AG08395 (cell line): ENCODE measurements around the gene ZNF3.
"Not testable (repeated sequence)": the region's sequence is repeated elsewhere in the genome, so short reads cannot be mapped to it uniquely, and the experiment has no call there.

Source experiments
- DNase-seq: peaks from one replicate; pipeline ENCODE4 v3.0.0; 2012; ENCODE audit warnings: mixed read lengths, low spot score

ZNF3 gene

DNA sequence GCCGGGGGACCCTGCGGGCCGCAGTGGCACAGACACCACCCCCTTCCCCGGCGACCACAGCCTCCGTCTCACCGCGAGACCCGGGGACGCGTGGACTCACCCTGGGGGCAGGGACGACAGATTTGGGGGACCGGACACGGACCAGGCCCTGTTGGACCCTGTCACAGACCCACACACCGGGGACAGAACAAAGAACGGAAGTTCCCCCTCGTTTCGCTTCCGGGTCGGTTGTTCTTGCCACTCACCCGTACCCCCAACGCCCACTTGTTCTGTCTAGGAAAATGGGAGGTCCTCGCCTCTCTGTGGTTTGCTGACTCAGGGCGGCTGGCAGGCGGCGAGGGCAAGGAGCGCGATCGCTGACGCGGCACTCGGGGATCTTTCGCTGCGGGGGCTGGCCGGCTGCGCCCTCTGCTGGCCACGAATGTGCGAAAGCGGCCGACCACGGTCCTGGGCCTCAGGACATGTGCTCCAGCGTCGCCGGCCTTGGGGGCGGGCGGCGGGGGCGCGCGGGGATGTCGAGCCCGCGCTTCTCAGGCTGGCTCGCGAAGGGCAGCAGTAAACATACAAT, at the start of gene ZNF3:
TSS of gene ZNF3 (minus strand) at position 189 of the 568 bp plus-strand sequence. CDS start 4,366 bp downstream, outside the sequence.
- peak; percentile 97 for DNase-seq

GRCh38 chr7:100130608-100131453, 49.3 kb upstream of the ZNF3 start:
- DNase-seq: peak; percentile 69

DNA sequence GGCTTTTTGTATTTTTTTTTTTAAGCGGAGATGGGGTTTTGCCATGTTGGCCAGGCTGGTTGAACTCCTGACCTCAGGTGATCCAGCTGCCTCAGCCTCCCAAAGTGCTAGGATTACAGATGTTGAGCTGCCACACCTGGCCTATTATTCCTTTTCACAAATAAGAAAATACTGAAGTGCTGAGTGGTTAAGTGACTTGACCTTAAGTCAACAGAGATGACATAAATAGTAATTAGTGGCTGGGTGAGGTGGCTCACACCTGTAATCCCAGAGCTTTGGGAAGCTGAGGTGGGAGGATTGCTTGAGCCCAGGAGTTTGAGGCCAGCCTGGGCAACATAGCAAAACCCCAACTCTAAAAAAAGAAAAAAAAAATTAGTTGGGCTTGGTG, 48.7 kb upstream of the ZNF3 start:
- not testable (repeated sequence) for DNase-seq

- DNase-seq: no peak
Measured at GRCh38 chr7:100128637-100128963, 47.1 kb upstream of the ZNF3 start.

- no peak for DNase-seq
Measured at GRCh38 chr7:100127866-100128636, 46.5 kb upstream of the ZNF3 start.

GRCh38 chr7:100126931-100127865, 45.7 kb upstream of the ZNF3 start, which contains the start of gene MBLAC1:
MBLAC1 (plus strand) TSS chr7:100126967; CDS start chr7:100127396, 429 bp downstream.
- DNase-seq: peak; percentile 95

DNA sequence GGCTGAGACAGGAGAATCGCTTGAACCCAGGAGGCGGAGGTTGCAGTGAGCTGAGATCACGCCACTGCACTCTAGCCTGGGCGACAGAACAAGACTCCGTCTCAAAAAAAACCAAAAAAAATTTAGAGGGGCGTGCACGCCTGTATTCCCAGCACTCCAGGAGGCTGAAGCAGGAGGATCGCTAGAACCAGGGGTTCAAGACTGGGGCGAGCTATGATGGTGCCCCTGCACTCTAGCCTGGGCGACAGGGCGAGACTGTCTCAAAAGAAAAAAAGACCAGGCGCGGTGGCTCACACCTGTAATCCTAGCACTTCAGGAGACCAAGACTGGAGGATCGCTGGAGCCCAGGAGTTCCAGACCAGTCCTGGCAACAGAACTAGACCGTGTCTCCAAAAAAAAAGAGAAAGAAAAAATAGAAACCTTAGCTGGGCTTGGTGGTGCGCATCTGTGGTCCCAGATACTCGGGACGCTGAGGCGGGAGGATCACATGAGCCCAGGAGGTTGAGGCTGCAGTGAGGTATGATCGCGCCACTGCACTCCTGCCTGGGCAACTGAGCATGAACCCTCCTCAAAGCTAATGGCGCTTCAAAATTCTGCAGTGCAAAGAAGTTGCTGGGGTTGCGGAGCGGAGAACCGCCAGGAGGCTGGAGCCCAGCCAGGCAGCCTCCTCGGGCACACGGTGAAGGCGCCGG, 44.9 kb upstream of the ZNF3 start:
- no peak for DNase-seq

DNA sequence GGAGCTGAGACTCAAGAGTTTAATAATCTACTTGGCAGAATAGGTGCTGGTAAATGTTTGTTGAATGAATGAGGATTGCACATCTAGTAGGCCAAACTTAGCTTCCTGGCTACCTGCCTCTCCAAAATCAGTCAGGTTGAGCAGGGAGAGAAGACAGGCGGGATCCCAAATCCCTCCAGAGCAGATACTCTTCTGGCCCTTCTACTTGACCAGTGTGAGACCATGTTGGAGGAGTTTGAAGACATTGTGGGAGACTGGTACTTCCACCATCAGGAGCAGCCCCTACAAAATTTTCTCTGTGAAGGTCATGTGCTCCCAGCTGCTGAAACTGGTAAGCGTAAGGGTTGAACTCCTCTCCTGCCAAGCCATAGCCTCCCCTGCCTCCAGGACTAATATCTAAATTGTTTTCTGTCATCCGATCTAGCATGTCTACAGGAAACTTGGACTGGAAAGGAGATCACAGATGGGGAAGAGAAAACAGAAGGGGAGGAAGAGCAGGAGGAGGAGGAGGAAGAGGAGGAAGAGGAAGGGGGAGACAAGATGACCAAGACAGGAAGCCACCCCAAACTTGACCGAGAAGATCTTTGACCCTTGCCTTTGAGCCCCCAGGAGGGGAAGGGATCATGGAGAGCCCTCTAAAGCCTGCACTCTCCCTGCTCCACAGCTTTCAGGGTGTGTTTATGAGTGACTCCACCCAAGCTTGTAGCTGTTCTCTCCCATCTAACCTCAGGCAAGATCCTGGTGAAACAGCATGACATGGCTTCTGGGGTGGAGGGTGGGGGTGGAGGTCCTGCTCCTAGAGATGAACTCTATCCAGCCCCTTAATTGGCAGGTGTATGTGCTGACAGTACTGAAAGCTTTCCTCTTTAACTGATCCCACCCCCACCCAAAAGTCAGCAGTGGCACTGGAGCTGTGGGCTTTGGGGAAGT, 43.0 kb upstream of the ZNF3 start:
- no peak for DNase-seq

DNA sequence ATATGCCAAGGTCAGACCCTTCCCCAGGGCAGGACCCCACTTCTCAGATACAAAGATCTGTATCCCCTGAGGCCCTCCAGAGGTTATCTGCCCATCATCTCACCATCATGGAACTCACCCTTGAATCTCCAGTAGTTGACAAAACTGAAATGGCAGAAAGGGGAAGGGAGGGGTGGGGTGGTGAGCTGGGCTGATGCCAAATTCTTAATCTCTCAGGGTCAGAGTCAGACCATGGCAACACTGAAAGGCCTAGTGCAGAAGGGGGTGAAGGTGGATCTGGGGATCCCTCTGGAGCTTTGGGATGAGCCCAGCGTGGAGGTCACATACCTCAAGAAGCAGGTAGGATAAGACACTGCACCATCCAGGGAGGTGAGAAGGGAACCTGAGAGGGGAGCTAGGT, 41.0 kb upstream of the ZNF3 start:
- no peak for DNase-seq

GRCh38 chr7:100122067-100122466, 40.5 kb upstream of the ZNF3 start:
- DNase-seq: no peak

- DNase-seq: no peak
Measured at GRCh38 chr7:100120733-100121036, 39.2 kb upstream of the ZNF3 start.

DNA sequence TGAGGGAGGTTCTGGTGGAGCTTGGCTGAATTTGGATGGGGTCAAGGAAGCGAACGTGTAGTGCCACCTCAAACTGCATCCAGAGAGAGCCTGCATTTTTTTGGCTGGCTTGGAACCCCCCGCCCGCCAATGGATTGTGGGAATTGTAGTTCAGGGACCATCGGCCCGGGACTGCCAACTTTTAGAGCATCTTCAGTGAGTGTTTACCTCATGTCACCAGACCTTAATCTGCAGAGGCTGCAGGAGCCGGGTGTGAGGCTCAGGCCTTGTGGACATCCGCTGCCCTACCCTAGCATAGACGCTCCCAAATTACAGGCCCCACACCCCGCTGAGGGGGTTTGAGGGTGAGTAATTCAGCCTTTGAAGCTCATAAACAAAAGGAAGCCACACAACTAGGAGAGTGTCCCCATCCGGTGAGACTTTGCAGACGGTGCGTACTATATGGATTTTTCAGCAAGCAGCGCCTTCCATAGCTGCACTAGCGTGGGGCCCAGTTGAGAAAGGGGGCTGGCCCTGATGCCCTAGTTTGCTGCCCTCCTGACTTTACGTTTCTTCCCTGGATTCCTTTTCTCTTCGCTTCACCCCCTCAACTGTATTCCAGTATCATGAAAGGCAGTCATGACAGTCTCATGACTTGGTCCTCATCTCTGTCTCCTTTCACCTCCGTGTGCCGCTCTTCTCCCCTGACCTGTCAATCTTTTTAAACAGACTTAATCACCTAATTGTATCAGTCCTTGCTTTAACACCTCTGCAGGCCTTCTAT, 38.6 kb upstream of the ZNF3 start:
- DNase-seq: peak; percentile 82

GRCh38 chr7:100119072-100119969, 37.8 kb upstream of the ZNF3 start, which contains the start of the genes CNPY4 and TAF6:
CNPY4 (plus strand) TSS chr7:100119634; CDS start chr7:100119745, 111 bp downstream.
TAF6 (minus strand) TSS chr7:100119358; CDS start chr7:100114209, 5,149 bp downstream.
- peak; percentile 100 for DNase-seq

DNA sequence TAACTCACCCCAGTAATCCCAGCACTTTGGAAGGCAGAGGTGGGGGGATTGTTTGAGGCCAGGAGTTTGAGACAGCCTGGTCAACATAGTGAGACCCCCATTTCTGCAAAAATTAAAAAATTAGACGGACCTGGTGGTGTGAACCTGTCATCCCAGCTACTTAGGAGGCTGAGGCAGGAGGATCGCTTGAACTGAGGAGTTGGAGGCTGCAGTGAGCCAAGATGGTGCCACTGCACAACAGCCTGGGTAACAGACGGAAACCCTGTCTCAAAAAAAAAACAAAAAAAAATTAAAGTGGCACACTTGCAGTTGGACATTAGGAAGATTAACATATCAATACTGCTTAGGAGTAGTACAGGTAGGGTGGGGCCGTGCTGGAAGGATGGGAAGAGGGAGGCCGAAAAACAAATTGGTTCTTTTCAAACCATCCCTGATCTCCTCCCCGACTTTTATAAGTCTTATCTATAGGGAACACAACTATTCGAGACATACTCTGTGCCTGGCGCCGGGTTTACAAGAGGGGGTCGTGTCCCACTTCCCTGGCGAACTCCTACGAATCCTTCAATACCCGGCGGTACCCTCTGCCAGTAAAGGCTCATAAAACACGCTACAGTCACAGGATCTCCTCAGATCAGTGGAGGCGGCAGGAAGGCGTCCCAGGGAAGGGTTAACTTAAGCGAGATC, 37.0 kb upstream of the ZNF3 start:
- DNase-seq: no peak

DNA sequence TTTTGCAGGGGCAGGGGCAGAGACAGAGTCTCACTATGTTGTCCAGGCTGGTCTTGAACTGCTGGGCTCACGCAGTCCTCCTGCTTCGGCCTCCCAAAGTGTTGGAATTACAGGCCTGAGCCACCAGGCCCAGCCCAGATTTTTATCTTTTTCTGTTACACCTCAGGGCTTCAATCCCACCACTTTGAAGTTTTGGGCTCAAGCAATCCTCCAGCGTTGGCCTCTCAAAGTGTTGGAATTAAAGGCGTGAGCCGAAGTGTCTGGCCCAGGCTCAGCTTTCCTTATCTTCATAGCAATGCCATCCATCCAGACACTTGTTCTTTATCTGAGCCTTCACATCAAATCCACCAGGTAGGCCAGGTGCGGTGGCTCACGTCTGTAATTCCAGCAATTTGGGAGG, 33.5 kb upstream of the ZNF3 start:
- no peak for DNase-seq

DNA sequence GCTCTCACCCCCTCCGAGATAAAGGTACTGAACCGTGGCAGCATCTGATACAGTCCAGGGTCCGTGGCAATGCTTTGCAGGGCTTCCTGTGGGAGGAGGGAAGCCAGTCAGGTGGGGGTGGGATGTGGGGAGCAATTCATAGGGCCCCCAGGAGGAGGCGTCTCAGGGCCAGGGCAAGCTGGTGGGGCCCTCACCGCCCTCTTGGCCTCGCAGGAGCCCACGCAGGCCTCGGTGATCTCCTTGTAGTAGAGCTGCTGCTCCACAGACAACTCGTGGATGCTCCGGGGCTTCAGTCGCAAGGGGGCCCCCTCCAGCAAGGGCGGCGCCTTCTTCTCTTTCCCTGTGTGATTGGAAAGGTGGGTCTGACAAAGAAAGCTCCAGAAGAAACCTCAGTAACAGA, 30.4 kb upstream of the ZNF3 start:
- DNase-seq: no peak

GRCh38 chr7:100111156-100111555, 29.6 kb upstream of the ZNF3 start:
- DNase-seq: no peak
